Muscle of leg (tissue), 11 donors: Measurements from ENCODE around the gene VSIG2. TPM values are rescaled to one million over a fixed set of nuclear protein-coding genes. Genes with fewer than 3 reads are reported as not detected.
A peak's percentile ranks its signal among the peaks of the same experiment; 100 is the strongest.

Source experiments
- DNase-seq: peaks from one replicate; pipeline ENCODE4 v3.0.0; 2013
- H3K27ac ChIP-seq: one replicate; pipeline ENCODE4 v1.5.1; 2013; ENCODE audit warnings: mild to moderate bottlenecking, low read length, control low read depth
- H3K27me3 ChIP-seq: one replicate; pipeline ENCODE4 v1.6.1; 2013; ENCODE audit warnings: low read length; ENCODE audit not compliant: control insufficient read depth, insufficient read depth
- H3K36me3 ChIP-seq: one replicate; pipeline ENCODE4 v1.6.1; 2013; ENCODE audit warnings: low read length; ENCODE audit not compliant: control insufficient read depth, insufficient read depth
- H3K4me1 ChIP-seq: one replicate; pipeline ENCODE4 v1.6.1; 2013; ENCODE audit warnings: low read length; ENCODE audit not compliant: control insufficient read depth, insufficient read depth
- H3K4me3 ChIP-seq: one replicate; pipeline ENCODE4 v1.5.1; 2013; ENCODE audit warnings: low read length, control low read depth
- H3K9me3 ChIP-seq: replicated peaks from 2 replicates; pipeline ENCODE4 v1.6.1; 2013; ENCODE audit warnings: low read depth, low read length; ENCODE audit not compliant: control insufficient read depth
- WGBS: methylation state at CpG from one replicate; pipeline ENCODE4 v1.1.5; 2013; ENCODE audit warnings: missing lambda C conversion rate; ENCODE audit not compliant: insufficient coverage; 5-methylcytosine and 5-hydroxymethylcytosine counted together
- polyA plus RNA-seq, 8 donors: library from polyadenylated mRNA; unstranded; fragments of 120-200 nt; gene quantifications; one replicate each; pipeline versions ENCODE4 v1.2.1 to v1.2.3, GENCODE V29; 2013; ENCODE audit warnings: inconsistent platforms in 1 of 8, low replicate concordance in 1 of 8; ENCODE audit not compliant: insufficient read length in 8 of 8, insufficient read depth in 1 of 8
- total RNA-seq: library from RNA; stranded (reverse); fragments of 120-200 nt; gene quantifications from one replicate; pipeline ENCODE4 v1.2.4, GENCODE V29; 2013

VSIG2 gene
- total and polyA plus RNA-seq, 9 donors: 0.49 to 2.3 (median 1.3) TPM

GRCh38 chr11:124763156-124763947 lies 11.3 kb upstream of the VSIG2 start:
- Histone ChIP-seq H3K27ac (no peak overlapping the region), H3K4me1 (peaks cover 37% of the 10 kb centered on the region), H3K9me3 (no peaks in the 10 kb centered on the region), H3K27me3 (peaks cover 50% of the 10 kb centered on the region), H3K36me3 (peaks cover 26% of the 10 kb centered on the region), H3K4me3 (peak overlapping the region; percentile 34)
- 6% methylated on average over 17 of the region's 21 CpGs for WGBS
- DNase-seq: peak; percentile 89

- Histone ChIP-seq H3K9me3 (no peaks in the 10 kb centered on the region), H3K27me3 (peaks cover 56% of the 10 kb centered on the region), H3K36me3 (peaks cover 26% of the 10 kb centered on the region), H3K27ac (peak overlapping the region; percentile 47), H3K4me3 (peak overlapping the region; percentile 34), H3K4me1 (peaks cover 41% of the 10 kb centered on the region)
- under 1% methylated on average over 43 of the region's 45 CpGs for WGBS
- no peak for DNase-seq
These were observed 10.6 kb upstream of the VSIG2 start for GRCh38 chr11:124762624-124763155.

GRCh38 chr11:124762105-124762623 lies 10.1 kb upstream of the VSIG2 start, which contains the start of gene ESAM:
TSS of gene ESAM (minus strand) at chr11:124762290. CDS start at chr11:124762154, 136 bp downstream.
- under 1% methylated on average over 54 of the region's 55 CpGs for WGBS
- H3K27me3 ChIP-seq: peaks cover 61% of the 10 kb centered on the region
- H3K36me3 ChIP-seq: peaks cover 20% of the 10 kb centered on the region
- peak; percentile 25 for DNase-seq
- H3K9me3 ChIP-seq: no peaks in the 10 kb centered on the region
- peaks cover 43% of the 10 kb centered on the region for H3K4me1 ChIP-seq
- H3K27ac ChIP-seq: peak within 1 kb of the TSS; percentile 86
- peak within 1 kb of the TSS; percentile 51 for H3K4me3 ChIP-seq

GRCh38 chr11:124761301-124762104 lies 9.4 kb upstream of the VSIG2 start:
- no peaks in the 10 kb centered on the region for H3K9me3 ChIP-seq
- H3K27me3 ChIP-seq: peaks cover 68% of the 10 kb centered on the region
- DNase-seq: peak; percentile 19
- H3K36me3 ChIP-seq: peaks cover 16% of the 10 kb centered on the region
- H3K4me3 ChIP-seq: peak overlapping the region; percentile 51
- H3K4me1 ChIP-seq: peaks cover 44% of the 10 kb centered on the region
- H3K27ac ChIP-seq: peak overlapping the region; percentile 86
- WGBS: 5% methylated on average over 10 of the region's 25 CpGs

GRCh38 chr11:124760806-124761205 lies 8.8 kb upstream of the VSIG2 start:
- WGBS: 57% methylated on average over 1 of the region's 3 CpGs
- Histone ChIP-seq H3K36me3 (peaks cover 13% of the 10 kb centered on the region), H3K27ac (peak overlapping the region; percentile 86), H3K27me3 (peaks cover 75% of the 10 kb centered on the region), H3K9me3 (no peaks in the 10 kb centered on the region), H3K4me3 (peak overlapping the region; percentile 51), H3K4me1 (peaks cover 44% of the 10 kb centered on the region)
- no peak for DNase-seq

GRCh38 chr11:124760205-124760652 lies 8.2 kb upstream of the VSIG2 start:
- H3K4me3 ChIP-seq: peak overlapping the region; percentile 51
- 2% methylated on average over 25 of the region's 25 CpGs for WGBS
- H3K4me1 ChIP-seq: peaks cover 44% of the 10 kb centered on the region
- H3K9me3 ChIP-seq: no peaks in the 10 kb centered on the region
- peak; percentile 28 for DNase-seq
- peaks cover 9% of the 10 kb centered on the region for H3K36me3 ChIP-seq
- H3K27ac ChIP-seq: peak overlapping the region; percentile 86
- peaks cover 76% of the 10 kb centered on the region for H3K27me3 ChIP-seq

- no peaks in the 10 kb centered on the region for H3K9me3 ChIP-seq
- 4% methylated on average over 39 of the region's 52 CpGs for WGBS
- peak overlapping the region; percentile 86 for H3K27ac ChIP-seq
- H3K36me3 ChIP-seq: peaks cover 4% of the 10 kb centered on the region
- peaks cover 44% of the 10 kb centered on the region for H3K4me1 ChIP-seq
- peaks cover 80% of the 10 kb centered on the region for H3K27me3 ChIP-seq
- DNase-seq: peak; percentile 70
- peak overlapping the region; percentile 51 for H3K4me3 ChIP-seq
These were observed 7.5 kb upstream of the VSIG2 start for GRCh38 chr11:124759266-124760204.

GRCh38 chr11:124758355-124759265 lies 6.6 kb upstream of the VSIG2 start:
- H3K36me3 ChIP-seq: no peaks in the 10 kb centered on the region
- DNase-seq: peak; percentile 72
- H3K27me3 ChIP-seq: peaks cover 89% of the 10 kb centered on the region
- H3K27ac ChIP-seq: peak overlapping the region; percentile 72
- H3K9me3 ChIP-seq: no peaks in the 10 kb centered on the region
- H3K4me1 ChIP-seq: peaks cover 43% of the 10 kb centered on the region
- WGBS: 2% methylated on average over 48 of the region's 53 CpGs
- peak overlapping the region; percentile 51 for H3K4me3 ChIP-seq
